Hepatic stellate cell (primary cell): ENCODE results near the gene INO80.
"Not testable (repeated sequence)": the region's sequence is repeated elsewhere in the genome, so short reads cannot be mapped to it uniquely, and the experiment has no call there.

Source experiments
- DNase-seq: peaks from one replicate; pipeline ENCODE4 v3.0.0; 2011; ENCODE audit warnings: low spot score

INO80 gene

DNA sequence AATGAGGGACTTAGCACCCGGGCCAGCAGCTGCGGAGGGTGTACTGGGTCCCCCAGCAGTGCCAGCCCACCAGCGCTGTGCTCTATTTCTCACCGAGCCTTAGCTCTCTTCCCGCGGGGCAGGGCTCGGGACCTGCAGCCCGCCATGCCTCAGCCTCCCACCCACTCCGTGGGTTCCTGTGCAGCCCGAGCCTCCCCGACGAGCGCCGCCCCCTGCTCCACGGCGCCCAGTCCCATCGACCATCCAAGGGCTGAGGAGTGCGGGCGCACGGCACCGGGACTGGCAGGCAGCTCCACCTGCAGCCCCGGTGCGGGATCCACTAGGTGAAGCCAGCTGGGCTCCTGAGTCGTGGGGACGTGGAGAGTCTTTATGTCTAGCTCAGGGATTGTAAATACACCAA lies 154.3 kb downstream of the INO80 start:
- not testable (repeated sequence) for DNase-seq

DNA sequence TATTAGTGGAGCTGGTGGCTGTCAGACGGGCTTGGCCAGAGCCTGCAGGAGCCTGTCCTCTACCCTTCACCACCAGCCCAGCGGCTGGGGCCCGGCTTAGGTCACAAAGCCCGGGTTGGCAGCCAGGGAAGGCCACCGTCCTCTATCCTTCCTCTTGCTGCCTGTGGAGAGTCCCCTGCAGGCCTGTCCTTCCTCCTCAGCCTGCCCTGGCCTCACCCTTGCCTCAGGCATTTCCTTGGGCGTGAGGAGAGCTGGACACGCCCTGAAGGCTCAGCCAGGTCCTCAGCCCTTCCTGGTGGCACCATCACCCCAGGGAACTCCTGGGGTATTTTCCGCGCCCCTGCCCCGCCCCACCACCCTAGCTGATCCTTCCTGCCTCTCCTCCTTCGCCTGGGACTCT lies 155.2 kb downstream of the INO80 start:
- no peak for DNase-seq

DNA sequence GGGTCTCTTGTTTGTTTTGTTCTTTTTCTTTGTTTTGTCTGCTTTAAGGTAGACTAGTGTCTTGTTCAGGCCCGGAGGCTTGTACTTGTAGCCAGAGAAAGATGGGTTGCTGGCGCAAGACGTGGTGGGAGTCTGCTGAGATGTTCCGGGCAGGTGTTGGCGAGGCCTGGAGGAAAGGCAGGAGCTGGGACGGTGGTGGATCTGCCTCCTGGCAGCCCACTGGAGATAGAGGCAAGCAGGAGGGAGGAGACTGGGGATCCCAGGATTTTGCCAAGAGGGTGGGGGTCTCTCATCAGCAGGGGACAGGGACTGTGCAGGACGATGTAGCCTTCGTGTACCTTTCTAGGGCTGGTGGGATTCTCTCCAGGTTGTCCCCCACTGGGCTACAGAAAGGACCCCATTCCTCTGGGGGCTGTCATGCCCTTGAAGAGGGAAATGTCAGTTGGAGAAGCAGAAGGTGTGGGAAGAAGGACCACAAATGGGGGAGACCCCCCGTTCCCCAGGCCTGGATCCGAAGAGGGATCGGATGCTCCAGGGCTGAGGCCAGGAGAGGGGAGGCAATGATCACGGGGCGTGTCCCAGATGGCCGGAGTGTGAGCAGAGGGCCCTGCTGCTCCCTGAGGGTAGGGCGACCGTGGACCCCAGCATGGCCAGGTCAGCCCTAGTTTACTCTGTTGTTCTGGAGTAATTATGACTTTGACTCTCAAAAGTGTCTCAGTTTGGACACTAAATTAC lies 155.8 kb downstream of the INO80 start:
- DNase-seq, result no peak

DNA sequence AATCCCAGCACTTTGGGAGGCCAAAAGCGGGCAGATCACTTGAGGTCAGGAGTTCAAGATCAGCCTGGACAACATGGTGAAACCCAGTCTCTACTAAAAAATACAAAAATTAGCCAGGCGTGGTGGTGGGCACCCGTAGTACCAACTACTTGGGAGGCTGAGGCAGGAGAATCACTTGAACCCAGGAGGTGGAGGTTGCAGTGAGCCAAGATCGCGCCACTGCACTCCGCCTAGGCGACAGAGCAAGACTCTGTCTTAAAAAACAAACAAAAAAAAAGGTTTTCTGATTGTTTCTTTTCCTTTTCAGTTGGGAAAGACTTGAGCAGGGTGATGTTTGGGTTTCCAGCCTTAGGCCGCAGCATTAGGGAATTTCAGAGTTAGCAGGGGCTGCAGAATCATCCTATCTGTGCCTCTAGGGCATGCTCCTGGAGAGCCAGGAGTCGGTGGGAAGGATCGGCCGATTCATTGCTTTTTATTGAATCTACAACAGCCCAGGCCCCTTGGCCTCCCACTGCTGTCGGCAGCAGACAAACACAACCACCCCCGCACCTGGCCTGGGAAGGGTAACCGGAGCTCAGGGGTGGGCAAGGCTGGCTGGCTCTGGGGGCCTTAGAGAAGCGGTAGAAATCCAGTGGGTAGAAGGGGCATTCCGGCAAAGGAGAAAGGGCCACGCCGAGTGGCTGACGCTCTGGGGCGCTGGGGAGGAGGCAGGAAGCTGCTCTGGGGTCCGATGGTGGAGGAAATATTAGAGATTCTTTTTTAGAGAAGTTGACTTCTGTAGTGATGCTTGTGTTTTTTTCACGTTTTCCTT lies 156.5 kb downstream of the INO80 start:
- no peak for DNase-seq

DNA sequence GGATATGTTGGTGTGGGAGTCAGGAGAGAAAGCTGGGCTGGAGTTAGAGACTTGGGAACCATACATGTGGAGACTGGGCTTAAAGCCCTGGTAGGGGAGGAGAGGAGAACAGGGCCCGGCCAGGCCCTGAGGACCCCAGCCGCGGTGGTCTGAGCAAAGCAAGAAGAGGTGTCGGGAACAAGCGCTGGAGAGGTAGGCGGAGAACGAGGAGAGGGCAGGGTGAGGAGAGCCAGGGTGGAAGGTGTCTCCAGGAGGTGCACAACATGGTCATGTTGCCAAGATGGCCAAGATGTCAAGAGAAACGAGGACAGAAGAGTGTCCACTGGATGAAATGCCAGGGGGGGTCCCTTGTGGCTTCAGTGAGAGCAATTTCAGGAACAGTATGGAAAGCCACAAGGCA lies 157.4 kb downstream of the INO80 start:
- DNase-seq, result no peak

DNA sequence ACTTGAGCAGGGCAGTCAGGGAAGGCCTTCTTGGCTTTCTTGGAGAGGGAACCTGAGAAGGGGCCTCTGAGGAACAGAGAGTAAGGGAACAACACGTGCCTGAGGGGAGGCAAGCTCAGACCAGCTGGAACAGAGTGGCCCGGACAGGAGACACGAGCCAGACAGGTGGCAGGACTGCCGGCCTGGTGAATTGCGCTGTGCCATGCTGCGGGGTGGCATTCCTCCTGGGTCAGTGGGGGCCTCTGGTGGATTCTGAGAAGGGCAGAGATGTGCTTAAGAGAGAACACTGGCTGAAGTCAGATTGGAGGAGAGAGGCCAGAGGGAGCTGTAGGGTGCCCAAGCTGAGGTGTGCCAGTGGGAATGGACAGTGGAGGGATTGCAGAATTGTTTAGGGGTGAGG lies 157.9 kb downstream of the INO80 start:
- no peak for DNase-seq

DNA sequence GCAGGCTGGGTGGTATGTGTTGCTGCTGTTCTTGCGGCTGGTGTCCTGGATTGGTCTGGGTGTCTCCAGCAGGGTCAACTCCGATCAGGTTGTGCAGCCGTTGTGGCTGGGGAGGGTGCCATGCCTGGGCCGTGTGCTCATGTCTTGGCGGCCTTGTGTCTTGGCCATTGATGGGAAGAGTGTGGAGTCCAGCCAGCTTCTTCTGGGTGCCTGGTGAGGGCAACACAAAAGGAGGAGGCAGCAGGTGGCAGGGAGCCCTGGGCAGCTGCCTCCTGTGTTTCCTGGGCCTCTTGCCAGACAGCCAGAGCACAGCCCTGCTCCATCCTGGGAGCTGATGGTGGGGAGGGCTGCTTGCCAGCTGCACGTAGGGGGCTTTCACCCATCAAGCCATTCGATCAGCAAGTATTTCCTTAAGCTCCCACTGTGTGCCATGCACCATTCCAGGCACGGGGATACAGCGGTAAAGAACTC lies 158.5 kb downstream of the INO80 start:
- DNase-seq, result no peak

DNA sequence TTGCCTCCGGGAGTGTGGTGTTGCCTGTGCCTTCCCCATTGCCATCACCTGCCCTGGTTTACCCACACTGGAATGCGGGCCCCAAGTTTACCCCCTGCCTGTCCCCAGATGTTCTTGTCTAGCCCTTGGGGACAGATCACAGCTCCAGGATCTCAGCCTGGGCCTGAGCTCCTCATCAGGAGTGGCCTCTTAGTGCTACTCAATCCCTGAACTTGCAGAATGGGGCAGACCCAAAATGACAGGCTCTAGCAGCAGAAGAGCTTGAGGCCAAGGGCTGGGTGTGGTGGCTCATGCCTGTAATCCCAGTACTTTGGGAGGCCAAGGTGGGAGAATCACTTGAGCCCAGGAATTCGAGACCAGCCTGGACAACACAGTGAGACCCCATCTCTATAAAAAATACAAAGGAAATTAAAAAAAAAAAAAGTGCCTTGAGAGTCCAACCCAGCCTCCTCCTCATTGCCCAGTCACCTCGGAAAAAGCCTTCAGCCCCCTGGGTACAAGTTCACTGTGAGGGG lies 159.0 kb downstream of the INO80 start:
- DNase-seq, result no peak

DNA sequence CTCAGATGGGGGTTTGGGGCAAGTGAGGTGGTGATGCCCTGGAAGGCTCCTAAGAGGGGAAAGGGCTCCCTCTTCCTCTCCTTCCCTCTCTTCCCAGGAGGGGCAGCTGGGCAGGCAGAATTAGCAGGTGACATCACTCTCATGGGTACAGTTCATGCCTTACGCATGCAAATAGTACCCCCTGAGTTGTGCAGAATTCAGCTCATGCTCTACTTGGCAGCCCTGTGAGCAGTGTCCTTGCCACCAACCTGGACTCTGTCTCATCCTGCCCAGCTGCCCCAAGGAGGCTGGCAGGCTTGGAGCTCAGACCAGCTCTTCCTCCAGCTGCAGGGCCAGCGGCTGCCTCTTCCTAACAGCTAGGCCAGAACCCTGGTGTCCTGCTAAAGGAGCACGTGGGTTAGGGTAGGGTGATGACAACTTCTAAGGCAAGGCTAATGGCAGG lies 159.5 kb downstream of the INO80 start:
- no peak for DNase-seq

DNA sequence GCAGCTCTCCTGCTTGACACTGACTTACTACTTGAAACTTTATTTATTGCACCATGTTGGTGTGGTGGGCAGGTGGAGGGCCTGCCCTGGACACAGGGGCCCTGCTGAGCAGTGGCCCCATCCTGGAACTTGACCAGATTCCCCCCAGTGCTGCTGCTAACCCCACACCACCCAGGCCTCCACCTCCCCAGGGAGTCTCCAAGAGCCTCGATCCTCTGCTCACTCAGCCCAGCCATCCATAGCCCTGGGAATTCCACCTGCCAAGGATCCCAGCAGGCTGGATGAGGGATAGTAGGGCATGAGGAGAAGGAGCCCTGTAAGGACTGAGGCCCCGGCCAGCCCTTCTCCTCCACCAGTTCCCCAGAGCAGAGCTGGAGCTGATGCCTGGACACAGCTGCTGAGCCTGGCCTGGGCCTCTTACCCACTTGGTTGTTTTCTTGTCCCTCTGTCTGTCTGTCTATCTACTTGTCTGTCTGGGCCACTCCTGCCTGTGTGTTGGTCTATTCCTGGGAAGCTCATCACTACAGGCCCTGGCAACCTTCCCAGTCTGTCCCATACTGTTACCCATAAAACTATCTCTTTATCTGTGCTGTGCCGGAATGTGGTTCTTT lies 160.0 kb downstream of the INO80 start:
- no peak for DNase-seq

DNA sequence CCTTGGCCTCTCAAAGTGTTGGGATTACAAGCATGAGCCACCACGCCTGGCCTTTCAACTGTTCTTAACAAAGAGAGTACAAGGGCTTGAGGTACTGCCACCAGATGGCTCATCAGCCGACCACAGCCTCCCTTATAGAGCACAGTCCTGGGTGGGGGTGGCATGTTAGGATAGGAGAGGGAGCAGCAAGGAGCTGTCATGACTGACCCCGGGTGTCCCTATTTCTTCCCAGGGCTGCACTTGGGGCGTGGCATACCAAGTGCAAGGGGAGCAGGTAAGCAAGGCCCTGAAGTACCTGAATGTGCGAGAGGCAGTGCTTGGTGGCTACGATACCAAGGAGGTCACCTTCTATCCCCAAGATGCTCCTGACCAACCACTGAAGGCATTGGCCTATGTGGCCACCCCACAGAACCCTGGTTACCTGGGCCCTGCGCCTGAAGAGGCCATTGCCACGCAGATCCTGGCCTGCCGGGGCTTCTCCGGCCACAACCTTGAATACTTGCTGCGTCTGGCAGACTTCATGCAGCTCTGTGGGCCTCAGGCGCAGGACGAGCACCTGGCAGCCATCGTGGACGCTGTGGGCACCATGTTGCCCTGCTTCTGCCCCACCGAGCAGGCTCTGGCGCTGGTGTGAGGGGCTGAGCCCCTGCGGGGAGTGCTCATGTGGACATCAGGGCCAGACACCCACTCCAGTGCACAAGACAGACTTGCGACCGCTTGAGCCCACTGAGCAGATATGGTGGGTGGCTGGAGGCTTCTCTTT lies 160.8 kb downstream of the INO80 start:
- DNase-seq, result no peak

DNA sequence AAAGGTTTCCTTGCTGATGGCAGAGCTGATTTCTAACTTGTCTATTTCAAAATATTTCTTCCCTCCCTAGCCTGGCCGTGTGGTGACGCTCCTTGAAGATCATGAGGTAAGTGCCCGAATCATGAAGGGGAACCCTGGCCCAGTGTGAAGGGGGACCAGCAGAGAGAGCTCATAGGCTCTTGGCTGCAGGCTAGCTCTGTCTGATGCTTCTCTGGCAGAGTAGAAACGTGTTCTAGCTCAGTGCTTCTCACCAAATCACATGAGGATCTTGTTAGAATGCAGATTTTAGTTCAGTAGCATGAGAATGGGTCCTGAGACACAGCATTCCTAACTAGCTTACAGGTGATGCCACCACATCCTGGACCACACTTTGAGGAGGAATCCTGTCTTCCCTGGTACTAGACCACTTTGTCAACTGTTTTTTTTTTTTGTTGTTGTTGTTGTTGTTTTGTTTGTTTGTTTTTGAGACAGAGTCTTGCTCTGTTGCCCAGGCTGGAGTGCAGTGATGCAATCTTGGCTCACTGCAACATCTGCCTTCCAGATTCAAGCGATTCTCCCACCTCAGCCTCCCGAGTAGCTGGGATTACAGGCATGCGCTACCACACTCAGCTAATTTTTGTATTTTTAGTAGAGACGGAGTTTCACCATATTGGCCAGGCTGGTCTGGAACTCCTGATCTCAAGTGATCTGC lies 161.8 kb downstream of the INO80 start:
- not testable (repeated sequence) for DNase-seq

DNA sequence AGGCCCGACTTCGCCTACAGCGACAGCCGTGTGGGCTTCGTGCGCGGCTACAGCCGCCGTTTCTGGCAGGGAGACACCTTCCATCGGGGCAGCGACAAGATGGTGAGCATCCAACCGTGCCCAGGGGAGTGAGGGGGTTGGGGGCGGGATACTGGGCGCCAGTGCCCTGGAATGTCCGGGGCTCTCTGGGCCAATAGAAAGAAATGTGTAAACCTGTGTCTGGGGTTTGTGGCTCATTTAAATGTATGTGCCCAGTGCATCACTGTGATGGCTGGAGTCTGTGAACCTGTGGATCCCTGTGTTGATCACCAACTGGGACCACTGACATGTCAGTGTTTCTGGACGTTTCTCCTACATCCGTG lies 162.4 kb downstream of the INO80 start:
- DNase-seq, result no peak

DNA sequence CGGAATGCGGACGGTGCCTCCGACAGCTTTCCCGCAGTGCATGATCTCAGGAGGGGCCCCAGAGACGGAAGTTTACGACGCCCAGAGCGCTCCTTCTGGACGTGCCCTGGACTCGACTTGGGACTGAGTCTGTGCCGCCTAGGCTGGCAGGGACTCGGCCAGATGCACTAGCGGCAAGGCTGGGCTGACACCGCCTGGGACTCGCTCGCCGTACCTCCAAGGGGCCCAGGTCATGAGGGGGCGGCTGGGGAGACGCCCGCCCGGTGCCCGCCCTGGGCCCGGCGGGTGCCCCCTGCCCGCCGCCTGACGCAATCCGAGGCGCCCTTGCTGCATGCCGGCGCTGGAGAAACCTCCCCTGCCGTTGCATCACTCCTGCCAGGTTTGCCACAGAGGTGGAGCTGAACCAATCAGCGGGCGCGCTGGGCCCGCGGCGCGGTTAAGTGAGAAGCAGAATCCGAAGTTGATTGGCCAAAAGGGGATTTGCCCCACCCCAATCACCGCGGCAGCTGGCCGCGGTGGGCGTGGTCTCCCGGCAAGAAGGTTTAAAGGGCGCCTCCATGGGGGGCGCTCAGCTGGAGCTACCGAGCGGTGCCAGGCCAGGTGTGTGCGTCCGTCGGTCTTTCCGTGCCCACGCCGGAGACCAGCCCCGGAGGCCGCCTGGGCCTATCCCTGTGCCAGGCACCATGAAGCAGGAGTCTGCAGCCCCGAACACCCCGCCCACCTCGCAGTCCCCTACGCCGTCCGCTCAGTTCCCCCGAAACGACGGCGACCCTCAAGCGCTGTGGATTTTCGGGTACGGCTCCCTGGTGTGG lies 163.0 kb downstream of the INO80 start, which contains the start of gene CHAC1:
TSS of gene CHAC1 (plus strand) at position 571 of the 812 bp plus-strand sequence. CDS start at position 684, 113 bp downstream.
- DNase-seq, result peak; percentile 100

DNA sequence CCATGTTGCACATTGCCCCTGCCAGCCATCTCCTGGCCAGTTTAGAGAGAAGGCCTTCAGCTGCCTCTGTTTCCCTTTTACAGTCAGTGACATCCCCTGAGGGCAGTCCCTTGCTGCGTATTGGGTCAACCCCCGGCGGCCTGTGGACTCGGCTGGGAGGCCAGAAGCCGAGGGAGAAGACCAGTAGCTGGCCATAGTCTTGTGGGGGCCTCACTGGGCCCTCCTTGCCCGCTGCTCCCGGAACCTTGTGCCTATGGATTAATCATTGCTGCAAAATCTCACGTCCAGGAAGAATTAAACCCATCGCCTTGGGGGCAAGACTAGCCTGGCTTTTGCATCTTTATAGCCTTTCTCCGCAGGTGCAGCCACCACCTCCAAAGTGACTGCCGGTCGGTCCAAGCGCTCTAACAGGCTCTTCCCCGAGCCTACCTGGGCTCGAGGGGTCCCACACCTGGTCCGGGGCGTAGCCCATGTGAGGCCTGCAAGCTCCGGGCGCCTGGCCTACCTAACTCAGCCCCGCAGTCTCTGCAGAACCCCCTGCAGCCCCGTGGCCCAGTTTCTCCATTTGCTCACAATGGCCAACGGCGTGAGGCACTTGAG lies 163.7 kb downstream of the INO80 start:
- no peak for DNase-seq

DNA sequence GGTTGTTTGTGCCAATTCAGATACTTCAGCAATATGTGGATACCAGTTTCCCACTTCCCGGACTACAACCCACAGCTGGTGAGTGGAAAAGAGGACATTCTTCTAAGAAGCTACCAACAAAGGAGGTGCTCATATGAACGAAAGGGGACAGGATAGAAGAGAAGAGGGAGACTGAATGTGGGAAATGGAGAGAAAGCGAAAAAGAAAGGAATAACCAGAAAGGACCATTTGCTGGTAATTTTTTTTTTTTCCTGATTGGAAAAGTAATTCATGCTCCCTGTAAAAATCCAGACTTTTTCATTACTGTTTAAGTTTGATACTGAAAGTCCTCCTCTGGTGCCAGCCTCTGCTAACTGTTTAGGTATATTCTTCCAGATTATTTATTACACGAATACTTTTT lies 164.3 kb downstream of the INO80 start:
- no peak for DNase-seq

DNA sequence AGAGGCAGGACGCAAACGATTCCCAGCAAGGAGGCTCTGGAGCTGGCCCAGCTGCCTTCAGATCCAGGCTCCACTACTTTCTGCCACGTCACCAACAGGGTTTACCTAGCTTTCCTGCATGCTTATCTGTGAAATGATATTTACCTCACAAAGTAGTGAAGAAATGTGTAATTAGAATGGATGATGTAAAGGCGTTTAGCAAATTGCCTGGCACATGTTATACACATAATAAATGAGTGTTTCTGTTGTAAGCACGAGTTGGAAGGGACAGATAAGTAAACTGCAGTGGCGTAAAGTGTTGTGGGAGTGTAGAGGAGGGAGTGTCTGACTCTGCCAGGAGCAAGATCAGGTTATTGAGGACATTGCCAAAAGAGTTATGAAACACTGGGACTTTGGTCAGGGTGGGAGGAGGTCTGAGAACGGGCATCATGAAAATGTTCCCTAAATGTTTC lies 166.3 kb downstream of the INO80 start:
- no peak for DNase-seq

DNA sequence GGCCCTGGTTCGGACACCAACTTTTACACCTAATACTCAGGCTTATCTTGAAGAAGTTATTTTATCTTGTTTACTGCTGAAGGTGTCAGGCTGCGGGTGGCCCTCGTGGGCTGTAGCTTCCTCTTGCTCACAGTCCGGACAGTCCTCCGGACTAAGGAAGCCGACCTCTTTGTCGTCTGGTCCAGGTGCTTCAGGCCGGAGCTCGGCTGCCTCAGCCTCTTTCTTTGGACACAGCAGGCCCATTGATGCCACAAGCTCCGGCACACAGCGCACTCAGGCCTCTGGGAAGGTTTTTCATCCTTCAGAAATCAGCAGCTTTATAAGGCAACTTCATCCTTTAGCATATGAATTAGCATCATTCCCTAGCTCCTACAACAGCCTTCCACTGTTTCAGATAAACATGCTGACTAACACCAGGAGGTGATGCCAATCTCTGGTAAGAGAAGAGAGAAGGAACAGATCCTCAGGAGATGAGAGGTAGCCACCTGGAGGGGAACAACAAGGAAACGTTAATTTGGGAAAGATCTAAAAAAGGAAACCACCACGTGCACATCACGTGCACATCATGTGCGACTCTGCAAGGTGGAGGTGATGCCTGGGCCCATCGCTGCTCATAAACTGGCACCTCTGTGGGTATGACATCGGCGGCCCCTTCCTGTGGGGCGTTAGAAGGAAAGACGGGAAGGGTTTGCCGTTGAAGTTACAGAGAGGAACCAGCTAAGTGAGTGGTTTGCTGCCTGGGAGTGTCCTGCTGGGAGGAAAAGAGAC lies 167.2 kb downstream of the INO80 start:
- no peak for DNase-seq
